Erythroblast (primary cell): ENCODE measurements around the gene ARAP2.

Source experiments
- GATA1 ChIP-seq: IDR thresholded peaks from 2 replicates; pipeline ENCODE4 v1.6.1; 2011; ENCODE audit warnings: low read depth, mild to moderate bottlenecking, control low read depth, low read length, moderate library complexity
- POLR2A ChIP-seq: IDR thresholded peaks from 2 replicates; pipeline ENCODE4 v1.6.1; 2011; ENCODE audit warnings: mild to moderate bottlenecking, low read length

GRCh38 chr4:36115312-36115711 lies 129.0 kb downstream of the ARAP2 start:
- no peak for TF ChIP-seq POLR2A
- no peak for TF ChIP-seq GATA1
